Progenitor cell of endocrine pancreas (in vitro differentiated cells): ENCODE measurements around the gene TM2D1. TPM values are rescaled to one million over a fixed set of nuclear protein-coding genes. Genes with fewer than 3 reads are reported as not detected.

ENCODE experiments used
- DNase-seq: peaks from one replicate; pipeline ENCODE4 v3.0.0; 2021; ENCODE audit warnings: low spot score; ENCODE audit not compliant: unreplicated experiment
- H3K27ac Mint-ChIP-seq: 2 replicates; pipeline ENCODE4 v1.8.0; 2021; ENCODE audit warnings: mild to moderate bottlenecking, moderate library complexity, mixed read lengths
- H3K27me3 Mint-ChIP-seq: 2 replicates; pipeline ENCODE4 v1.8.0; 2021; ENCODE audit warnings: mixed read lengths
- H3K36me3 Mint-ChIP-seq: 2 replicates; pipeline ENCODE4 v1.8.0; 2022; ENCODE audit warnings: mixed read lengths; ENCODE audit not compliant: insufficient read depth
- H3K4me1 Mint-ChIP-seq: 2 replicates; pipeline ENCODE4 v1.8.0; 2021; ENCODE audit warnings: low read depth, mixed read lengths
- H3K4me3 Mint-ChIP-seq: 2 replicates; pipeline ENCODE4 v1.8.0; 2021; ENCODE audit warnings: low read depth, mild to moderate bottlenecking, moderate library complexity, mixed read lengths
- H3K9me3 Mint-ChIP-seq: 2 replicates; pipeline ENCODE4 v1.8.0; 2021; ENCODE audit warnings: low read depth, mixed read lengths
- total RNA-seq: library from RNA; stranded (reverse); gene quantifications from 2 replicates; pipeline ENCODE4 v1.2.1, GENCODE V29; 2021
- TF ChIP-seq, protein P1 (sequence below): fragments of 200-600 bp; sonication (generic); IDR thresholded peaks from one replicate; pipeline ENCODE4 v1.5.0; 2021; ENCODE audit warnings: antibody characterized with exemption, mild to moderate bottlenecking; ENCODE audit not compliant: unreplicated experiment

TM2D1 gene
- total RNA-seq, 1 donor from 2014 or later = 36.7 TPM

GRCh38 chr1:61754545-61754944 is 29.6 kb upstream of the TM2D1 start:
- Mint-ChIP-seq H3K4me1 (peaks cover 28% of the 10 kb centered on the region), H3K4me3 (no peak overlapping the region), H3K9me3 (peaks cover 5% of the 10 kb centered on the region), H3K36me3 (peaks cover 18% of the 10 kb centered on the region), H3K27me3 (no peaks in the 10 kb centered on the region), H3K27ac (peak overlapping the region; percentile 71)
- DNase-seq = no peak
- TF ChIP-seq, protein P1, sequence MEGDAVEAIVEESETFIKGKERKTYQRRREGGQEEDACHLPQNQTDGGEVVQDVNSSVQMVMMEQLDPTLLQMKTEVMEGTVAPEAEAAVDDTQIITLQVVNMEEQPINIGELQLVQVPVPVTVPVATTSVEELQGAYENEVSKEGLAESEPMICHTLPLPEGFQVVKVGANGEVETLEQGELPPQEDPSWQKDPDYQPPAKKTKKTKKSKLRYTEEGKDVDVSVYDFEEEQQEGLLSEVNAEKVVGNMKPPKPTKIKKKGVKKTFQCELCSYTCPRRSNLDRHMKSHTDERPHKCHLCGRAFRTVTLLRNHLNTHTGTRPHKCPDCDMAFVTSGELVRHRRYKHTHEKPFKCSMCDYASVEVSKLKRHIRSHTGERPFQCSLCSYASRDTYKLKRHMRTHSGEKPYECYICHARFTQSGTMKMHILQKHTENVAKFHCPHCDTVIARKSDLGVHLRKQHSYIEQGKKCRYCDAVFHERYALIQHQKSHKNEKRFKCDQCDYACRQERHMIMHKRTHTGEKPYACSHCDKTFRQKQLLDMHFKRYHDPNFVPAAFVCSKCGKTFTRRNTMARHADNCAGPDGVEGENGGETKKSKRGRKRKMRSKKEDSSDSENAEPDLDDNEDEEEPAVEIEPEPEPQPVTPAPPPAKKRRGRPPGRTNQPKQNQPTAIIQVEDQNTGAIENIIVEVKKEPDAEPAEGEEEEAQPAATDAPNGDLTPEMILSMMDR = no peak

DNA sequence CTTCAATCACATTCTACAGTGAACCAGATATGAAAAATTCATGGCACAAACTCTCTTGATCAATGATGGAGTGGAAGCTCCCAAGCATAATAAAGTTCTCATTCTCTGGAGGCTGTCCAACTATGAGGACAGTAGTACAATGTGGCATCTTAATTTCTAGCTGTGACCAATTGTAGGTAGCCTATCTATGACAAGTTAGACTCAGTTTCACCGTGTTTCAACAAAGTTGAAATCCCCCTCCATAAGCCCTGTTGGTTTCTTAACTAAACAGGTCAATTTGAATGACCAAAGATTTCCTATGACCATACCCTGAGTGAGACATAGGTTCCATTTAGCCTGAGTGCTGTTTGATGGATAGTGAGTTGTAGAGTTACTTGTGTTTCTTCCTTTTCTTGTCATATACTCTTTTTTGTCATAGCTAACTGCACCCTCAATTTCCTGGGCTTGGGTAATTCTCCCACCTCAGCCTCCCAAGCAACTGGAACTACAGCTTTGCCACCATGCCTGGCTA is 29.1 kb upstream of the TM2D1 start:
- TF ChIP-seq, protein P1 = no peak
- Mint-ChIP-seq H3K36me3 (peaks cover 18% of the 10 kb centered on the region), H3K4me1 (peaks cover 24% of the 10 kb centered on the region), H3K27me3 (no peaks in the 10 kb centered on the region), H3K27ac (peak overlapping the region; percentile 62), H3K9me3 (peaks cover 5% of the 10 kb centered on the region), H3K4me3 (peak overlapping the region; percentile 21)
- DNase-seq = no peak

DNA sequence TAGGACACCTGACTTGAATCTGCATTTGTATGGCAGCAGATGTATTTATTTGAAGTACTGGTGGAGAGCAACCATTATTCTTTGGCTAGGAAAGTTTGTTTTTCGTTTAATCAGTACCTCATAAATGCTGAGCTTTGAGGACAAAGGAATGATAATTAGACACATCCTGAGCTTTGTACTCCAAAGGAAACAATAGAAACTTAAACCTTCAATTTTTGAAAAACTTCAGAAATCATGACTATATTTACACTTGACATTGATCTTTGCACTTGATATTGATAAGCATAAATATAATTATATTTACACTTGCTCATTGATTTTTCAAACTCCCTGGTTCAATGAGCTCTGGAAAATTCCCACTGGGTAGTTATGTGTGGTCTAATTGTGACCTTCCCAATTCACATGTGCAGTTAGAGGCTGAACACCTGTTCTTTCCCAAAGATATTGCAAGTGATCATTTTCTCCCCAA is 28.0 kb upstream of the TM2D1 start:
- DNase-seq = no peak
- Mint-ChIP-seq H3K36me3 (peaks cover 18% of the 10 kb centered on the region), H3K27me3 (no peaks in the 10 kb centered on the region), H3K9me3 (peaks cover 5% of the 10 kb centered on the region), H3K4me1 (peaks cover 18% of the 10 kb centered on the region), H3K27ac (peak overlapping the region; percentile 90), H3K4me3 (no peak overlapping the region)
- TF ChIP-seq, protein P1 = no peak

- H3K27ac Mint-ChIP-seq = no peak overlapping the region
Measured at GRCh38 chr1:61749574-61749973, 24.6 kb upstream of the TM2D1 start.

DNA sequence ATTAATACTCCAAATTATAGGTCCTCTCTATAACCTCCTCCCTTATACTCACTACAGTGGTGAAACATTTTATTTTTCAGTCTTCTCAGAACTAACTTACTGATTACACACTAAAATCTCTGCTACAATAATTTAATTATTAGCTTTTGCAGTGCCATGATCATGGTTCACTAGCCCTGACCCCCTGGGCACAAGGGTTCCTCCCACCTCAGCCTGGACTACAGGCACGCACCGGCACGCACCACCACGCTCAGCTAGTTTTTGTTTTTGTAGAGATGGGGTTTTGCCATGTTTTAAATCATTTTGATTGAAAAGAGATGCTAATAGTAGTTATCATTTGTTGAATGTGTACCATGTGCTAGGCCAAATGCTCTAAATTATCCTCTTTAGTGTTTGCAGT is 23.6 kb upstream of the TM2D1 start:
- Mint-ChIP-seq H3K9me3 (no peaks in the 10 kb centered on the region), H3K4me3 (no peak overlapping the region), H3K27me3 (no peaks in the 10 kb centered on the region), H3K4me1 (peaks cover 32% of the 10 kb centered on the region), H3K27ac (peak overlapping the region; percentile 69), H3K36me3 (peaks cover 14% of the 10 kb centered on the region)
- no peak for DNase-seq
- TF ChIP-seq, protein P1 = no peak

More at GRCh38 chr1:61749574-61749973, 24.6 kb upstream of the TM2D1 start:
- peaks cover 5% of the 10 kb centered on the region for H3K9me3 Mint-ChIP-seq
- H3K27me3 Mint-ChIP-seq = no peaks in the 10 kb centered on the region
- H3K4me1 Mint-ChIP-seq = peaks cover 28% of the 10 kb centered on the region
- no peak overlapping the region for H3K4me3 Mint-ChIP-seq
- TF ChIP-seq, protein P1 = no peak
- DNase-seq = no peak
- H3K36me3 Mint-ChIP-seq = peaks cover 15% of the 10 kb centered on the region
